ENCODE data around the gene ASTL. TPM values are rescaled to one million over a fixed set of nuclear protein-coding genes. Genes with fewer than 3 reads are reported as not detected.
"Not testable (repeated sequence)": the region's sequence is repeated elsewhere in the genome, so short reads cannot be mapped to it uniquely, and the experiment has no call there.

The ASTL gene
- polyA plus RNA-seq, 10 donors: 0.11 to 0.23 (median 0.18) TPM; not detected in 5

DNA sequence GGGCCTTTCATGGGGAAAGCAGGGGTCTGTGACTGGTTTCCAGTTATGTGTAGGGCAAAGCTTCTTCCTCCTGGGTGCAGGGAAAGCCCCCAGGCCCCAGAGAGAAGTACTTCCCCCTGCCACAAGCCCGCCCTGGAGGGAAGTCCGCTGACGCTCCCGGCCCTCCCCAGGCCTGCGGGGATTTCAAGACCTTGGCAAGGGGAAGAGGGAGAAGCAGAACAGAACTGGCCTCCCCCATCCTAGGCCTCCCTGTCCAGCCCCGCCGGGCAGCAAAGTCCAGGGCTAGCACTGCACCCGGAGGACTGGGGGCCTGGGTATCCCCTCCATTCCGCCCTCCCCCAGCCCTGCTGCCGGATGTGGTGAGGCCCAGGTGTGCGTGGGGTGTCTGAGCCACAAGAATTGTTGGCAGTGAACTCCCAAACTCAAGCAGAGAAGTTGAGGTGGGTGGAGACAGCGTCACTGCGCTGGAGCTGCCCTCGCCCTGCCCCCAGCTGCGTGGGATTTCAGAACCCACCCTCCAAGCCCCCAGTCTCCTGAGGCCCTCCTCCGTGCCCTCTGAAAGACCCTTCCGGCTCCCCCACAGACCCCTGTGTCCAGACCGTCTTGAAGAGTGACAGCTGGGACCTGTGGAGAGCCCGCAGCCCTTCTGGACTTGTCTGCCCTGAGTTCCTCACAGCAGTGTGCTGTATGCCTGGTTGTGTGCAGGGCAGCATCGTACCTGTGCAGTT is 8.0 kb upstream of the ASTL start:
- DNase-seq: peak in 2 of 3 donors; percentile 22 to 62

DNA sequence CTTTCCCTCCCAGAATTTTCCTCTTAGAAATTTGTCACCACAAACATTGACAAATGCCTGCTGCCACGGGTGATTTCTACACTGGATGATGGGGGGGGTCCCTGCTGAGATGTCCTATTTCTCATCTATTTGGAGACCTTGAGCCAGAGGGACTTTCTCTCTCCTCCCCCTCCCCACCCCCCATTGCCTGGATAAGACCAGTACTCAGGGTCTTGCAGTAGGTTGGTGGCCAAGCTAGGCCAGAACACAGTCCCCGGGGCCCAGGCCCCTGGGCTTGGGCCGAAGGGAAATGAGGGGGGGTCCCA is 7.5 kb upstream of the ASTL start:
- DNase-seq: no peak

DNA sequence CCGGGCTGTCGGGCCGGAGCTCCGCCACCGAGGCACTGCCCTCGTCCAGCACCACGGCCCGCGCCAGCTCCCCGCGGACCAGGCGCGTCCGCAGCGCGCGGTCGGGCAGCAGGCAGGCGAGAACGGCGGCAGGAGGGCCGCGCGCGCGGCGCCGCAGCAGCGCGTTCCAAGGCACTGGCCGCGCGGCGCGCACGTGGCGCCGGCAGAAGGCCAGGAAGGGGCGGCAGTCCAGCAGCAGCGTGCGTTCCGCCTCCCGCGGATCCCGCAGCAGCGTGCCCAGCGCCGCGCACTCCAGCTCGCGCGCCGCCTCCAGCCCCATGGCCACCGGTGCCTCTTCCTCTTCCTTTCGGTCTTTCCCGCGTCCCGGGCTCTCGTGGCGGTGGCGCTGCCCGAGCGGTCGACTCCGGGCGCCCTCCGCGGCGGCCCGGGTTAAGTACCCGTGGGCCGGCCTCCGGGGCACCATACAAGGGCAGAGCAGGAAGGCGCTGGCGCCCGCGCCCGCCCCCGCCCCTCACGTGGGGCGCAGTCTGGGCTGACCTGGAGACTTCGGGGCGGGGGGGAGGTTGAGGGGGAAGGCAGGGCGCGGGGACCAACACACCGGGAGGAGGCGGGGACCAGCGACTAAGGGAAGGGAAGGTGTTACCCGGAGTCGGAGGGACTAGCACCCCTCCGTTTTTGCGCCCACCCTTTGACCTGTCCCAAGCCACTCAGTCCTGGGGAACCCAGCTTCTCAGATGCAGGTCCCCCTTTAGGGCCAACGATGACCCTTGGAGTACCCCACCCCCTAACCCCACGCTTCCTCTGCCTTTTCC is 6.9 kb upstream of the ASTL start, which contains the start of gene DUSP2:
TSS of gene DUSP2 (minus strand) at position 405 of the 812 bp plus-strand sequence. CDS start at position 319, 86 bp downstream.
- DNase-seq: peak; percentile 64 to 90 (median 83)

DNA sequence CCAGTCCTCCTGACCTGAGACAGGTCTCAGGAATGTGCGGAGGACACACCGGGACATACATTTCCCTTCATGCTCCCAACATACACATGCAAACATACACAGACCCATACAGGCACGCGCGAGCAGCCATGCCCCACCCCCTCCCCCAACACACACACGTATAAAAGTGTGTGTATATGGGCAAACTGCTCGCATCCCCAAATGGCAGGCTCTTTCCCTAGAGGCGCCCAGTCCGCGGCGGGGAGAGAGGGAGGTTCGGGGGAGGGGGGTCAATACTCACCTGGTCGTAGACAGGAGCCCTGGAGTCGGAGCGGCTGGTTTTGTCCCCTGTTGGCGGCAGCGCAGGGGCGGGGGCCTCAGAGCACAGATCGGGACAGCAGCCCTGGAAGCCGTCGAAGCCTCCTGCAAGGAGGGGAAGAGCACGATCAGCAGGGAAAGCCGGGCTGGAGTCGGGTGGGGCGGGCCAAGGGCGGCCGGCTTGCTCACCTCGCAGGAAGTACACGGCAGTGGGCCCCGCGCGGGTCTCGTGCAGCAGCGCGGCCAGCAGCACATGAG is 6.3 kb upstream of the ASTL start:
- peak in 2 of 3 donors; percentile 22 to 78 for DNase-seq

DNA sequence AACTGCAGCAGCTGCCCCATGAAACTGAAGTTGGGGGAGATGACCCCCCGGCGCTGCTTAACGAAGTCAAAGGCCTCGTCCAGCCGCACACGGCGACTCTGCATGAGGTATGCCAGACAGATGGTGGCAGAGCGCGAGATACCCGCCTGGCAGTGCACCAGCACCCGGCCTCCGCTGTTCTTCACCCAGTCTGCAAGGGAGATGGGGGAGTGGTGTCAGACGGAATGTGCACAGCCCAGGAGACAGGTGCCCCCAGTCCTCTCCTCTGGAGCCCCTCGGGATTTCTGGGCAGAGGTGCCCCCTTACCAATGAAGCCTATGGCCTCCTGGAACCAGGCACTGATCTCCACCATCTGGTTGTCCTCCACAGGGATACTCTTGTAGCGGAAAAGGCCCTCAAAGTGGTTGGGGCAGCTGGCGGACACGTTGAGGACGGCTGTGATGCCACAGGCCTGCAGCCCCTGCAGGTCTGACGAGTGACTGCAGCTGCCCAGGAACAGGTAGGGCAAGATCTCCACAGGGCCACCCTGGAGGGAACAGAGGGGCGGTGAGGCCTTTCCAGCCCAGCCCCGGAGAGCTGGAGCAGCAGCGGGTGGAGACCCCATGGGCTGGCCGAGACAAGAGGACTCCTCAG is 5.7 kb upstream of the ASTL start:
- no peak for DNase-seq

DNA sequence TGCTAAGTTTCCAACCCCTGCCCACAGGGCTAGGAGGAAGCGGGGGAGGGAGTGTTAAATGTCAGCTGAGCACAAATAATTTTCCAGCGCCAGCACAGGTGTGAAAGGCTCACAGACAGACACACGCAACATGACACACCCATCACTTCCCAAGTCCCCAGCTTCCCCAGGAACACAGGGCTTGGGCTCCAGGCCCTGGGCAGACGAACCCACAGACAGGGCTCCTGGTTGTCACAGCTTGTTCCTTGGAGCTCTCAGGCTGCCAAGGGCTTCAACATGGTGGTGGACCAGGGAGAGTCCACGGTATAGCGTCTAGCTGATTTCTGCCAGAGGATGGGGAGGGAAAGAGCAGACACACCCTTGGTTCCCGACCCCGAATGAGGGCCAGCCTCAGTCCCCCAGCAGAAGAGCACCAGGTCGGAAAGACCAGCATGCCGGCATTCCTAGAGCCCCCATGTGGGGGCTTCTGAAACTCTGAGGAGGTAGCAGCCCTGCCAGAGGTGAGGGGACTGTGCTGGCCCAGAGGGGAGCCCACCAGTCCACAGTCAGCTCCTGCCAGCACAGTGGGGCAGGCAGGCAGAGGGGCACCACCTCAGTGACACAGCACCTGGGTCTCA is 5.0 kb upstream of the ASTL start:
- no peak for DNase-seq

DNA sequence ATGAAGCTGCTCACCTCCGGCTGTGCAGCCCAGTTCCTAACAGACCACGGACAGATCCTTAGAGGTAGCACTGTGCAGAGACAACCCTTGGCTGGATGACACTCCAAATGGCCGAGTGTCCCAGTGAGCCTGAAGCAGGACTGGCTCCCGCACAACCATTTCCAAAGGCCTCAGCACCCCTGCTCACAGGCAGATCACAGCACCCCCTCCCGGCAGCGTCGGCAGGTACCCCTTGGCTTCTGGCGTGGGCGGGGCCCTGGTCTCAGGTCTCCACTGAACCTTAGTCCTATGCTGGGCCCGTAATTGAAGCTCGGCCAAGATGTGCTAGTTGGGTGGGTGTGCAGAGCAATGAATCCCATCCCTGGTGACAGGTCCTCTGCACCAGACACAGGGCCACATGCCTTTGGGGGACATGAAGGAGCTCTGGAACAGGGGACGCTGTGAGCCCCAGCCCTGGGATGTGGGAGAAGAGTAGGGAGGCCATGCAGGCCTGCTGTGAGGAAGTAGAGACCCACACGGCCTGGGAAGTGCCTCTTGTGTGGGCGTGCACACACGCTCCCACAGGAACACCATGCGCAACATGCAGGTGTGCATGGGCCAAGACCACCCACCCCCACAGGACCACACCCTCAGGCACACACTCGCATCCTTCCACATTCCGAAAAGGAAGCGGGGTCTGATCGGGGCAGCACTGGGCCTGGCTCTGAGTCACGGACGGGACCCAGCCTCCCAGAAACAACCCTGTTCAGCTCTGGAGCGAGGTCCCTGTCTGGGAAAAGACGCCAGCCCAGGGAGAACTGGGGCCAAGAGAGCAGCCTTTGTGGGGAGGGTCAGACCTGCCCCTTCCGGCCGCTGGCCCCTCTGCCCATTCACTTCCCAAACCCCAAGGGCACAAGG is 4.2 kb upstream of the ASTL start:
- DNase-seq: no peak

DNA sequence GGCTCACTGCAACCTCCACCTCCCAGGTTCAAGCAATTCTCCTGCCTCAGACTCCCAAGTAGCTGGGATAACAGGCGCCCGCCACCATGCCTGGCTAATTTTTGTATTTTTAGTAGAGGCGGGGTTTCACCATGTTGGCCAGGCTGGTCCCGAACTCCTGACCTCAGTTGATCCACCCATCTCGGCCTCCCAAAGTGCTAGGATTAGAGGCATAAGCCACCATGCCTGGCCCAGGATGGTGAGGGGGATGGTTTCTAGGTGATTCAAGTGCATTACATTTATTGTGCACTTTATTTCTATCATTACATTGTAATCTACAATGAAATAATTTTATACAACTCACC is 3.3 kb upstream of the ASTL start:
- not testable (repeated sequence) for DNase-seq

DNA sequence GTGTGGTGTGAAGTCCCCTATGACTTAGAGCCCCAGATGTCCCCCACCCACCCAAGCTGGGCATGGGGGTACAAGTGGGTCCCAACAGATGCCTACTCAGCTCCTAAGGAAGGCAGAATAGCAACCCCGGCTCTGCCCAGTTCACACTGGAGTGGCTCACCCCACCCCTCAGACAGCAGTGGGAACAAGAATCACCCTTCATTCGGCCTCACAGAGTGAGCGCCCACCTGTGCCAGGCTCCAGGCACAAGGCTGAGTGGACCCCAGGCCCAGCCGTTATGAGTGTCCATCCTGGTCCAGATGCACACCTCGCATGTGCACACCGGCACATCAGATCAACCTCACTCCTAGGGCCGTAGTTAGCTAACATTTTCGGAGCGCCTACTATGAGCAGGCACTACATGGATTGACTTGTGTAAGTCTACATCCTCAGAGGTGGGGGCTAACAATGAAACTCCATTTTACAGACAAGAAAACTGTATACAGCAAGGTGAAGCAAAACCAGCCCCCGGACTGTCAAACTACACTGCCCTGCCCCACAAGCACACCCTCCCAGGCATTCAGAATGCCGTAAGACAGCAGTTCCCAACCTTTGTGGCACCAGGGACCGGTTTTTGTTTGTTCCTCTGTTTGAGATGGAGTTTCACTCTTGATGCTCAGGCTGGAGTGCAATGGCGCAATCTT is 2.8 kb upstream of the ASTL start:
- DNase-seq: no peak

DNA sequence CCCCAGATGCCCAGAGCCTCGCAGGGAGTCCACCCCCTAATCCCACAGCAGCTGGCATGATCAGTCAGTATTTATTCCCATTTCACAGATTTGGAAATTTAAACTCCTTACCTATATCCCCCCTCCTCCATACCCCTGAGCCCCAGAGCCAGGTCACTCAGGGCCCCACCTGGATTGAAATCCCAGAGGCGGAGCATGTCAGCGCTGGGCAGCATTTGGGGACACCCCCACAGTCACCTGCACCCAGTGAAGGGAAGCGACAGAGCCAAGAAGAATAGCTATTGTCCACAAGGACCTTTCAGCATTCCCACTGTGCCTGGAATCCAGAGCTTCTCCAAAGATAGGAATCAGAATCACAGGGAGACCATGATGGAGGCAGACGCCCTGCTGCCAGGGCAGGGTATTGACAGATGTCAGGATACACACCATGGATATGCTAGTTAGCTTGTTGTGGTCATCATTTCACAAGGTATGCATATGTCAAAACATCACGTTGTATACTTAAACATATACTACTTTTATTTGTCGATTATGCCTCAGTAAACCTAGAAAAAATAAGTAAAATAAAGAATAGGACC is 968 bp upstream of the ASTL start:
- no peak for DNase-seq

DNA sequence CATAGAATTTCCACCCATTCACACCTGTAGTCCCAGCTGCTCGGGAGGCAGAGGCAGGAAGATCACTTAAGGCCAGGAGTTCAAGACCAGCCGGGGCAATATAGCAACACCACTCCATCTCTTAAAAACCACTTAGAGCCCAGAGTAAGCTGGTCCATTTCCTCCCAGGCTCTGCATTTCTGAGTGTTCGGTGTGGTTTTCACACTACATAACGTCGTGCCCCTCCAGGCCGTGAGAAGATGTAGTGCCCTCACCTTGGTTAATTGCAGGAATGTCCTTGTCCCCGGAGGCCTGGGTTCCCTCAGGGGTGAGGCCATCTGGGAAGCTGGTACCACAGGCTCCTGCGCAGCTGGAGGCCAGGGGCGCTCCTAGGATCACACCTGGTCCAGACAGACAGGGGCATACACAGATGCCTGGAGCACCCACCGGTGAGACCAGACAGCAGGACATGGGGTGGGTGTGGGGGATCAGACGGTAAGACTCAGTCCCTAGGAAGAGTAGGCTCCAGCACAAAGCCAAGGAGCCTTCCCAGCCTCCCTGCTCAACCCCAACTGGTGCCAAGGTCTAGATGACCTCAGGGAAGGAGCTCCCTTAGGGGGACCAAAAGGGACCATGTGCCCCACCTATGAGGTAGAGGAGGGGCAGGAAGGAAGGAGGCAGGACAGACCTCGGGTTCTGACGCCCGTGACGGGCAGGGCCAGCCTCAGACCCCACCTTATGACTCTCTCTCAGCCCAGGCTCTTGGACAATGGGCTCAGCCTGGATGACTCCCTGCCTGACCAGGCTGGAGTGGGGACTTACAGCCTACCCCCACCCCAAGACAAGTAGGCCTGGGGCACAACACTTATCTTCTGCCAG is 752 bp downstream of the ASTL start:
- no peak for DNase-seq

DNA sequence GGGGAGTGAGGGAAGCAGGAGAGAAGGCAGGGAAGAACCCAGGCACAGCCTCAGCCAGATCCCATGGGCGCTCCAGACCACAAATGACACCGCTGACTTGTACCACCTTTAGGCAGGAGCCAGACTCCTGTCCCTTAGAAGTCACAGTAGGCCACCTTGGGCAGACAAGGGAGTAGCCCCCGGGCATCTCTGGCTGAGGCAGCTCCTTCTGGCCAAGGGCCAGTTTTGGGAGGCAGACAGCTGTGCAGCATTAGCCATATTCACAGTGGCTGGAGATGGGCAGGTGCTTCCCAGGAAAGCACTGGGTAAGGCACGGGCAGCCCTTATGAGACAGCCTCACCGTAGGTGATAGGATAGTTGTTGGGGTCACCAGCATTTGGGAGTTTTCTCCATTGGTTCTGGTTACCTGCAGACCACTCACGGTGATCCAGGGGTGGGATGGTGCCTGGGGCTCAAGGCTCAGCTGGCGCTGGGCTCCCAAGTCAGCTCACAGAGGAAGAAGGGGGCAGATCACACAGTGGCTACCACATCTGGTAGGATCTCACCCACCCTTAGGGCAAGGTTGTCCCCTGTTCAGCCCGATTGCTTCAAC is 2.1 kb downstream of the ASTL start:
- no peak for DNase-seq

DNA sequence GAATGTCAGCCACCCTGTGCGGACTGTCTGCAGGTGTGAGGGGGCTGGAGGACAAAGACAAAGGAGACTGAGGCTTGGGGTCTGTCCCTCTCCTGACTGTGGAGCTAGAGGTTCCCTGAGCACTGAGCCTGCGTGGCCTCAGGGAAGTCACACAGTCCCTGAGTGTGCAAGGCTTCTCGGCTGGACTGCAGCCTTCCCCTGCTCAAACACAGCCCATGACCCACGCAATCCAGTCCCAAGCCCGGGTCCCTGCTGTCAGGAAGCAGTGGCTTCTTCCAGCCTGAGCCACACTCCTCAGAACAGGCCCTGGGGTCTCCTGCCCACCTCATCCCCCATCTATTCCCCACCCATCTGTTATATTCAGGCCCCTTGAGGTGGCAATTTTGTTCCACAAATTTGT is 2.7 kb downstream of the ASTL start:
- no peak for DNase-seq

DNA sequence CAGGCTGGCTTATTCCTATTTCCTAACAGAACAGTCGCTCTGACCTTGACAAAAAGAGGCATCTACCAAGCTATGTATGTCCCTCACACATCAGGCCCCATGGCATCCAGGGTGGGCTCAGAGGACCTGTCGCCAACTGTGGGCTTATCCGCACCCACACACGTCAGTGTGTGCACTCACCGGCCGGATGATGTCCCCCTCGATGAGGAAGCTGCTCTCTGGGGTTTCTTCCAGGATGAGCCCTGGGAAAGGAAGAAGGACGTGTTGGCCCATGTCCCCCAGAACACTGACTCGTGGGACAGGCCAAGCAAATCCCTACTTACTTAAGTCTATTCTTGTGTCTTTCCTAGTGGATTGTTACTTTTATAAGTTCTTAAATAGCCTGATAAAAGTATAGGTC is 3.1 kb downstream of the ASTL start:
- no peak for DNase-seq

DNA sequence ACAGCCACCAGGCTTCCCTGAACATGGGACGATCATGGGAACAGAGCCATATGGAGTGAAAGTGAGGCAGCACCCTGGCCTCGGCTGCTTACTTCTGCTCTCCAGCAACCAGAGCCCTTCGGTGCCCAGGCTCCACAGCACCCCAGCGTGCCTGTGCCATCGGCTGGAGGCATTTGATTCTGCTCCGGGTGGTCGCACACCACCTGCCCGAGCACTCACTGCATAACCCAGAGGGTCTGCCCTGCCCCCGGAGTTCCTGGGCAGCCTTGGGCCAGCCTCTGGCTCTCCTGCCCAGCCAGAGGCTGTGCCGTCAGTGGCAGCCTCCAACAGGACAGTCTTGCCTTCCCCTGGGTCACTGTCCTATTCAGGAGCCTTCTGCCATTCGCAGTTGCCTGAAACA is 3.9 kb downstream of the ASTL start:
- DNase-seq: no peak

DNA sequence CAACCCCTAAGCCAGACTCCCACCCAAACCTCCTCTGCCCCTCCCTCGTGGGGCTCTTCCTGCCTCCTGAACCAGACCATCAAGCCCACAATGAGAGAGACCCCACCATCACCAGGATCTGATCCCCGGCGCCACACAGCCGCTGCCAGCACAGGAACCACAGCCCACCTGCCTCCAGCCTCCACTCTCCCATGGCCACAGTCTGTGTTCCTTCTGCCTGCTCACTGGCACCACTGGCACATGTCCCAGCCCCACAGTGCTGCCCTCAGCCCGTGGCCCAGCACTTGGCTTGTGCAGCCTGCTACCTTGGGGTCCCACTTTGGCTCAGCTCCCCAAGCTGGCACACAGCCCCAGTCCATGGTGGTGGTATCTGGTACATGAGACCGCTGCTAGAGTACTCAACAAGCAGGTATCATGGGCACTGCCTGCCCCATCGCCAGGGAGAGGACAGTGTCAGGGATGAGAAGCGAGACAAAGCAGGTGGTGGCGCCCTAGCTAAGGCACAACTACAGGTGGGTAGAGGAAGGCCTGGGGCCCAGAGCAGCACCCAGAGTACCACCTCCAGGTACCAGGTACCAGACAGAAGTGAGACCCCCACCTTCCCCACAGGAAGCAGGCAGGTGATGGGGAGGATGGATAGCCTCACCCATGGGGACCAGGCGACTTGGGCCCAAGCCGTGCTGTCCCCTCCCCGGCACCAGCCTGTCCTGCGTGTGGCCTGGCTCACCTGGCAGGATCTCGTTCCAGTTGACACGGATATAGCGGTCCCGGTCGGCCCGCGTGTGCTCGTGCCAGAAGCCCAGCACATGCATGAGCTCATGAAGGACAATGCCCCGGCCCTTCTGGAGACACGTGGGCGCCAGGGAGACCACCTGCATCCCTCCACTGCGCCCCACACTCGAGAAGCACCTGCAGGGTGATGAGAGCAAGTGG is 6.2 kb downstream of the ASTL start:
- DNase-seq: no peak

DNA sequence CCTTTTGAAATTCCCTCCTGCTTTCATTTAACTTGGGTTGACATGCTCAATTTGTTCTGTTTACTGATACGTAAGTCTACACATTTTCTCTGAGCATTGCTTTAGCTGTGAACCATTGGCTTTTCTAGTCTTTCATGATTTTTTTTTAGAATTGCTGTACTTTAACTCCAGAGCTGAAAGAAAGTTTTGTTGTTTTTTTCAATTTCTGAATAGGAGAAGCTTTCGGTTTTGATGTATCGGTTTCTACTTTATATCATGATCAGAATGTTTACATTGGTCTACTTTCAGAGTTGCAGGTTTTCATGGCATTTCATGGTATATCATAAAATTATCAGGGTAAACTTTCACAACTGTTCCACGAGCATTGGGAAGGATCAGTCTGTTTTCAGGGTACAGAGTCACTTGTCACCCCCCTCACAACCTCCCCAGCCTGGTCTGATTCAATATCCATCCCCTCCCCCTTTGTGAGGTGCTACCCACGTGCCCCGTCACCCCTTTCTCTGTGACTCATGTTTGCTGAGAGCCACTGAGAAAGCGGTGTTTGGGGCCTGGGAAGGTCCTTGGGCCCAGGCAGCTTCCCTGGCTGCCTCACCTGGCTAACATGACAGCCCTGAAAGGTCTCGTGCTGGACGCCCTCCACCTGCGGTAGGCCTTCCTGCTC is 7.0 kb downstream of the ASTL start:
- DNase-seq: no peak

Data from muscle of back (tissue), 11 donors.